HUES64 (cell line): ENCODE measurements around the gene MUC22.
"Not testable (repeated sequence)": the region's sequence is repeated elsewhere in the genome, so short reads cannot be mapped to it uniquely, and the experiment has no call there.

Source experiments
- H3K27ac ChIP-seq: 2 replicates; pipeline ENCODE4 v1.7.0; 2013; ENCODE audit warnings: low read depth, low read length, inconsistent platforms
- H3K27me3 ChIP-seq: 2 replicates; pipeline ENCODE4 v1.6.1; 2013; ENCODE audit warnings: mild to moderate bottlenecking, low read length; ENCODE audit not compliant: insufficient read depth
- H3K36me3 ChIP-seq: 2 replicates; pipeline ENCODE4 v1.6.1; 2013; ENCODE audit warnings: mild to moderate bottlenecking, low read length; ENCODE audit not compliant: insufficient read depth
- H3K4me1 ChIP-seq: 2 replicates; pipeline ENCODE4 v1.6.1; 2013; ENCODE audit warnings: mild to moderate bottlenecking, low read length, moderate library complexity; ENCODE audit not compliant: insufficient read depth
- H3K4me3 ChIP-seq: 2 replicates; pipeline ENCODE4 v1.5.1; 2013; ENCODE audit warnings: mild to moderate bottlenecking, low read length, moderate library complexity
- H3K9ac ChIP-seq: 2 replicates; pipeline ENCODE4 v1.6.1; 2013; ENCODE audit warnings: mild to moderate bottlenecking, low read depth, low read length
- H3K9me3 ChIP-seq: 2 replicates; pipeline ENCODE4 v1.6.1; 2013; ENCODE audit warnings: low read depth, low read length; ENCODE audit not compliant: insufficient read depth
- WGBS: fragments of 150-250, 120-280 bp; methylation state at CpG from one replicate; pipeline ENCODE4 v1.1.7; 2013; ENCODE audit warnings: missing lambda C conversion rate; 5-methylcytosine and 5-hydroxymethylcytosine counted together

MUC22 gene

GRCh38 chr6:31000067-31000860, 10.0 kb upstream of the MUC22 start:
- WGBS: 95% methylated on average over 39 of the region's 39 CpGs
- H3K9me3 ChIP-seq: not testable (repeated sequence)

GRCh38 chr6:31001281-31001888, 8.9 kb upstream of the MUC22 start:
- Histone ChIP-seq H3K27me3 (no peaks in the 10 kb centered on the region), H3K27ac (no peak overlapping the region), H3K9me3 (no peaks in the 10 kb centered on the region), H3K36me3 (no peaks in the 10 kb centered on the region), H3K9ac (no peak overlapping the region), H3K4me1 (no peaks in the 10 kb centered on the region), H3K4me3 (no peak overlapping the region)
- WGBS: 92% methylated on average over 13 of the region's 13 CpGs

More at GRCh38 chr6:31000067-31000860, 10.0 kb upstream of the MUC22 start:
- H3K27me3 ChIP-seq, H3K9ac ChIP-seq, H3K4me1 ChIP-seq, H3K27ac ChIP-seq, H3K4me3 ChIP-seq, H3K36me3 ChIP-seq: not testable (repeated sequence)

DNA sequence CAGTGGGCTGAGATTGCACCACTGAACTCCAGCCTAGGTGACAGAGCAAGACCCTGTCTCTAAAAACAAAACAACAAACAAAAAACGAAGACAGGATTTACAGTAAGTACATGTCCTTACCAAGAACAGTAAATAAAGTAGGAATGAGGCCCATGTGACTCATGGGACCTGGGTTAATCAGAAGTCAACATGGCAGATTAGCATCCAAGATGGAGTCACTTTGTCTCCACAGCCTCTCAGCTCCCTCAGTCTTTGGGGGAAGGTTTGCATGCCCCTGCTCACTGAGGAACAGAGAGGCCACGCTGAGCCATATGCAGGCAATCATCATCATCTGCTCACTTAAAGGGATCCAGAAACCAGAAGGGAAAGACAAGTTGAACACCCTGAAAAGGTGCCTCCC, 7.8 kb upstream of the MUC22 start:
- 89% methylated on average over 2 of the region's 2 CpGs for WGBS
- Histone ChIP-seq H3K9me3 (no peaks in the 10 kb centered on the region), H3K4me1 (no peaks in the 10 kb centered on the region), H3K4me3 (no peak overlapping the region), H3K9ac (no peak overlapping the region), H3K27me3 (no peaks in the 10 kb centered on the region), H3K27ac (no peak overlapping the region), H3K36me3 (no peaks in the 10 kb centered on the region)

- Histone ChIP-seq H3K36me3 (no peaks in the 10 kb centered on the region), H3K27ac (no peak overlapping the region), H3K4me3 (no peak overlapping the region), H3K9me3 (no peaks in the 10 kb centered on the region), H3K4me1 (no peaks in the 10 kb centered on the region), H3K9ac (no peak overlapping the region), H3K27me3 (no peaks in the 10 kb centered on the region)
- WGBS: 92% methylated on average over 4 of the region's 4 CpGs
Observed at GRCh38 chr6:31004794-31005193, 5.5 kb upstream of the MUC22 start.

GRCh38 chr6:31005249-31006020, 4.8 kb upstream of the MUC22 start:
- H3K36me3 ChIP-seq: no peaks in the 10 kb centered on the region
- WGBS: 94% methylated on average over 9 of the region's 9 CpGs

GRCh38 chr6:31007694-31008093, 2.6 kb upstream of the MUC22 start:
- 91% methylated on average over 8 of the region's 8 CpGs for WGBS
- Histone ChIP-seq H3K9me3 (no peaks in the 10 kb centered on the region), H3K27me3 (no peaks in the 10 kb centered on the region), H3K36me3 (no peaks in the 10 kb centered on the region), H3K27ac (no peak overlapping the region), H3K9ac (no peak overlapping the region), H3K4me3 (no peak overlapping the region), H3K4me1 (no peaks in the 10 kb centered on the region)

More at GRCh38 chr6:31005249-31006020, 4.8 kb upstream of the MUC22 start:
- H3K27ac ChIP-seq: no peak overlapping the region
- H3K9me3 ChIP-seq: no peaks in the 10 kb centered on the region
- H3K4me3 ChIP-seq: no peak overlapping the region
- no peaks in the 10 kb centered on the region for H3K4me1 ChIP-seq
- no peaks in the 10 kb centered on the region for H3K27me3 ChIP-seq
- H3K9ac ChIP-seq: no peak overlapping the region

DNA sequence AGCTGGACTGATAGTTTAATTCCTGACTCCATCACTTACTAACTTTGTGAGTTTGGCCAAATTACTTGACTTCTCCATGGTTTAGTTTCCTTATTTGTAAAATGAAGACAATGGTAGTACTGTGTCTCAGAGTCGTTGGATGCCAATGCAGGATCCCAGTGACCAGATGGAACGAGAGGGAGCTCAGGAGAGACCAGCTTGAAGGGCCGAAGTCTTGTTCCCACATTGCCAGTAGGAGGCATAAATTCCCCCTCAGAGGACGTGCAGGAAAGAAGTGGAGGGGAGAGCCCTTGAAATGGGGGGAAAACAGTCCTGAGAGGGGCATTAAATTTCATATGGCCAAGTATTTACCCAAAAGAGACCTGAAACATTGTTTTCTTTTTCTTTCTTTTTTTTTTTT, 2.1 kb upstream of the MUC22 start:
- Histone ChIP-seq H3K4me3 (no peak overlapping the region), H3K9me3 (no peaks in the 10 kb centered on the region), H3K9ac (no peak overlapping the region), H3K27me3 (no peaks in the 10 kb centered on the region), H3K4me1 (no peaks in the 10 kb centered on the region), H3K36me3 (no peaks in the 10 kb centered on the region), H3K27ac (no peak overlapping the region)
- 67% methylated on average over 4 of the region's 4 CpGs for WGBS

DNA sequence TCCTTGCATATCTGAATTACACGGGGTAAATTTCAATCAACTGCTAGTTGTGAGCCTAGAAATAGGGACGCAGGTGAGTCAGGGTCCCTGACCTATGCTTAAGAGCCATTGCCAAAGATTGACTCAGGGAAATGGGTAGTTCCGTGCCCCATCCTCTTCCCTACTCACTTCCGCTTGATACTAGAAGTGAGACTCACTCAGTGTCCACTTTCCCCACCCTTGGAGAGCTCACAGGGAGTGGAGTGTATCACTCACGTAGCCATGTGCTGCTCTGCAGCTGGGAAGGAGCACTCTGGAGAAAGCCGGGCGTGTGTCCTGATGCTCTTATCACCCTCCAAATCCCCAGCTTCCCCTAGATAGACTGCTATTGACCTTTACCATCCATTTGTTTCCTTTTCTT, 543 bp upstream of the MUC22 start:
- Histone ChIP-seq H3K36me3 (no peaks in the 10 kb centered on the region), H3K27me3 (no peaks in the 10 kb centered on the region), H3K9me3 (no peaks in the 10 kb centered on the region), H3K9ac (no peak overlapping the region), H3K4me3 (no peak overlapping the region), H3K4me1 (no peaks in the 10 kb centered on the region), H3K27ac (no peak overlapping the region)
- 96% methylated on average over 7 of the region's 7 CpGs for WGBS

GRCh38 chr6:31011153-31011552, 879 bp downstream of the MUC22 start:
- Histone ChIP-seq H3K9ac (no peak overlapping the region), H3K4me1 (no peaks in the 10 kb centered on the region), H3K4me3 (no peak overlapping the region), H3K27me3 (no peaks in the 10 kb centered on the region), H3K27ac (no peak overlapping the region), H3K9me3 (0 out of 2 replicates have a peak, but pooled peaks cover 2% of the 10 kb centered on the region), H3K36me3 (no peaks in the 10 kb centered on the region)
- WGBS: 72% methylated on average over 6 of the region's 6 CpGs

- no peaks in the 10 kb centered on the region for H3K36me3 ChIP-seq
- H3K9ac ChIP-seq: no peak overlapping the region
- H3K27me3 ChIP-seq: no peaks in the 10 kb centered on the region
- H3K27ac ChIP-seq: no peak overlapping the region
- 0 out of 2 replicates have a peak, but pooled peaks cover 5% of the 10 kb centered on the region for H3K9me3 ChIP-seq
- H3K4me1 ChIP-seq: no peaks in the 10 kb centered on the region
- 89% methylated on average over 36 of the region's 36 CpGs for WGBS
- H3K4me3 ChIP-seq: no peak overlapping the region
Observed at GRCh38 chr6:31016659-31017299, 6.5 kb downstream of the MUC22 start.

DNA sequence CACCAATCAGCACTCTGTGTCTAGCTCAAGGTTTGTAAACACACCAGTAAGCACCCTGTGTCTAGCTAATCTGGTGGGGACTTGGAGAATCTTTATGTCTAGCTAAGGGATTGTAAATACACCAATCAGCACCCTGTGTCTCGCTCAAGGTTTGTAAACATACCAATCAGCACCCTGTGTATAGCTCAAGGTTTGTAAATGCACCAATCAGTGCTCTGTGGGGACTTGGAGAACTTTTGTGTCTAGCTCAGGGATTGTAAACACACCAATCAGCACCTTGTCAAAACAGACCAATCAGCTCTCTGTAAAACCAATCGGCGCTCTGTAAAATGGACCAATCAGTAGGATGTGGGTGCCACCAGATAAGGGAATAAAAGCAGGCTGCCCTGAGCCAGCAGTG, 7.2 kb downstream of the MUC22 start:
- H3K4me3 ChIP-seq, H3K9ac ChIP-seq, H3K4me1 ChIP-seq, H3K27ac ChIP-seq, H3K36me3 ChIP-seq, H3K27me3 ChIP-seq, H3K9me3 ChIP-seq: not testable (repeated sequence)
- 80% methylated on average over 3 of the region's 3 CpGs for WGBS
